GM19328 (cell line): ENCODE measurements around the gene SLMAP.

Experiments
- ATAC-seq: cut with Tn5 transposase; IDR thresholded peaks from one replicate; pipeline ENCODE4 v1.9.1; 2021; ENCODE audit warnings: mild to moderate bottlenecking, moderate library complexity; ENCODE audit not compliant: unreplicated experiment

SLMAP gene

DNA sequence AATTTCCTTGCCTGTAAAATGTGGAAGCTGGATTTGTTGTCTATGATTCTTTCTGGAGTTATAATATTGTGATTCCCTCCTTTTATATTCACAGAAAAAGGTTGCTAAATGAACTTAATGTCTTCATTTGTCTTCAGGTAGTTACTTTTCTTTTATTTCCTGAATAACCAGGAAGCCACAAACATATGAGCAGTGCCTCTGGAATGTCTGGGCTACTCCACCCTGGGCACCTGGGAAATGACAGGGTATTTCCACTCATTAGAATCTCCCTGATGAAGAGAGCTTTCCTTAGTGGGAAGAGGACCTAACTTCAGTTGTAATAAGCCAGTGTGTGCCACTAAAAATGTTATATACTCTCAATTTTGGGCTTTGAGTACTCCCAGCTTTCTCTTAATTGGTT is 3.8 kb upstream of the SLMAP start:
- no peak for ATAC-seq

- ATAC-seq, result no peak
Measured at GRCh38 chr3:57753016-57753415, 3.1 kb upstream of the SLMAP start.

DNA sequence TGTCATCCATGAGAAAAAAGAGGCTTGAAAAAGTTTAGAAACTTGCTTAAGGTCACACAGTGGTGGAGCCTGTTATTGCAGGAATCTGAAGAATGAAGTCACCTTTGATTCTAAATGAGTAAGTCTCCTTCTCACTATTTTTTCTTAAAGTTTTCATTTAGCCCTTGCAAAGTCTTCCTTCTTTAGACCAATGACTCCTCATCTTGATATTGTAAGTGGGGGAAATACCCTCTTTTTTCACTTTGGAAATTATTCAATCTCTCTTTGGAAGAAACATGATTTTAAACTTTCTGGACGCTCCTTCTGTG is 787 bp upstream of the SLMAP start:
- no peak for ATAC-seq

- peak; percentile 20 for ATAC-seq
Measured at GRCh38 chr3:57756528-57757401, 656 bp downstream of the SLMAP start.

- ATAC-seq, result no peak
Measured at GRCh38 chr3:57757642-57758297, 1.7 kb downstream of the SLMAP start.

- ATAC-seq, result no peak
Measured at GRCh38 chr3:57758686-57759085, 2.6 kb downstream of the SLMAP start.

- ATAC-seq, result no peak
Measured at GRCh38 chr3:57764794-57765193, 8.7 kb downstream of the SLMAP start.

DNA sequence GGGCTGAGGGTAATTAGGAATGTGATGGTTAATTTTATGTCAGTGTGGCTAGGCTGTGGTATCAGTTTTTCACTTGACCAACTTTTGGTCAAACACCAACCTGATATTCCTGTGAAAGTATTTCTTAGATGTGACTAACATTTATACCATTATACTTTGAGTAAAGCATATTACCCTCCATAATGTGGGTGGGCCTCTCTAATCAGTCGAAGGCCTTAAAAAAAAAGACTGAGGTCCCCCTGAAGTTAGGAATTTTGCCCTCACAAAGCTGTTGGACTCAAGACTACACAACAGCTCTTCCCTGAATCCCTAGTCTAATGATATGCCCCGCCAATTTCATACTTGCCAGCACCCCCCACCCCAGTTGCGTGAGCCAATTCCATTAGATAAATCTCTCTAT is 12.5 kb downstream of the SLMAP start:
- ATAC-seq, result no peak

DNA sequence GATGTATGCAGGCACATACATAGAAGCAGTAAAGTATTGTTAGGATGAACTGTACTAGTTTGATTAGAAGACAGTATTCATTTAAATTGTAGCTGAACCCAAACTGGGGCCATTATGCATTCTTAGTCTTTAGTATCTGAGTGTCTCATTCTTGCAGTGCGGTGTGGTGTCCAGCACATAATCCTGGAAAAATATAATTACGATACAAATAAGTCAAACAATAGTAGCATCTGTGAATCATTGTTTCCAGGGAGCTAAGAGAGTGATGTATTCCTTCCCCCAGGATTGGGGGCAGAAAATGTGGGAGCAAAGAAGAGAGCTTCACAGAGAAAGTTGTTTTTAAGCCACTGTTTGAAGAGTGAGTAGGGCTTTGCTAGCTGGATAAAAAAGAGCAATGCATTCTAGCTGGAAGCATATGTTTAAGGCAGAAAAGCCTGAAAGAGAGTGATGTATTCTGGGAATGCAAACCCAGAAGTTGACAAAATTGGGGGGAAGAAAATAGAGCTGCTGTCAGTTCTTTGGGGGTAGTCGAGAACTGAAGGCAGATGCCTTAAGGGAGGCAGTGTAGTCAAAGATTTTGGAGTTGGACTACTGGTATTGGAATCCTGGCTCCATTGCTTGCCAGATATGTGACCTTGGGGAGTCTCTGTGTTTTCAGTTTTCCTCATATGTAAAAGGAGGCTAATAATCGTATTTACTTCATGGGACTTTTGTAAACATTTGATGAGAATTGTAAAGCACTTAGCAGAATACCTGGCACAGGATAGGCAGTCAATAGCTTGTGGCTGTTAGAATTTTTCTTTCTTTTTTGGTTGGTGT is 14.1 kb downstream of the SLMAP start:
- ATAC-seq, result no peak

DNA sequence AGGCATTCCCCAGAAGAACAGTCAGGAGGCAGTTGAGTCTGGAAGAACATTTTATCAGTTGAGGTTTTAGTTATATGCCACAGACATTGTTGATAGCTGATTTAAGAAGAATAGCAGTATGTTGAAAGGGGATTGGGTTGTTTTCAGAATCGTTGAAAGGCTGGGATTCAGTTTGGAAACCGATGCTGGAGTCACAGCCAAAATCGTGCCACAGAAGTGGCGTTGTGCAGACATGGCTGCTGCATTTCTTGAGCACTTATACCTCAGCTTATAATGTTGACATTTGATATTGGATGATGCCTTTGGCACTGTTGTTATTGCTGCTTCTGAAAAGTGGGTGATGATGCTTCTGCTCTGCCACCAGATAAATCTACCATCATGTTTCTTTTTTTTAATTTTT is 16.1 kb downstream of the SLMAP start:
- ATAC-seq, result no peak

DNA sequence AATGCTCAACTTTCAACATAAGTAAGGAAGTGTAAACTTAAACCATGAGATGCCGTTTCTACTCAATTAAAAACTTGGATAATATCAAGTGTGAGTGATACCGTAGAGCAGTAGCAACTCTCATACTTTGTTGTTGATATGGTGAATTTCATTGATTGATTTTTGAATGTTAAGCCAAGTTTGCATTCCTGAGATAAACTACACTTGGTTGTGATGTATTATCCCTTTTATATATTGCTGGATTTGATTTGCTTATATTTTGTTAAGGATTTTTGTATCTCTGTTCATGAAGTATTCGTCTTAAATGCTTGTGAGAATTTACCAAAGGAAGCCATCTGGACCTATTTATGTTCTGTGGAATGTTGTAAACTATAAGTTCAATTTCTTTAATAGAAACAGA is 21.7 kb downstream of the SLMAP start:
- no peak for ATAC-seq

GRCh38 chr3:57778494-57778893 is 22.4 kb downstream of the SLMAP start:
- no peak for ATAC-seq

GRCh38 chr3:57779666-57780065 is 23.6 kb downstream of the SLMAP start:
- ATAC-seq, result no peak

DNA sequence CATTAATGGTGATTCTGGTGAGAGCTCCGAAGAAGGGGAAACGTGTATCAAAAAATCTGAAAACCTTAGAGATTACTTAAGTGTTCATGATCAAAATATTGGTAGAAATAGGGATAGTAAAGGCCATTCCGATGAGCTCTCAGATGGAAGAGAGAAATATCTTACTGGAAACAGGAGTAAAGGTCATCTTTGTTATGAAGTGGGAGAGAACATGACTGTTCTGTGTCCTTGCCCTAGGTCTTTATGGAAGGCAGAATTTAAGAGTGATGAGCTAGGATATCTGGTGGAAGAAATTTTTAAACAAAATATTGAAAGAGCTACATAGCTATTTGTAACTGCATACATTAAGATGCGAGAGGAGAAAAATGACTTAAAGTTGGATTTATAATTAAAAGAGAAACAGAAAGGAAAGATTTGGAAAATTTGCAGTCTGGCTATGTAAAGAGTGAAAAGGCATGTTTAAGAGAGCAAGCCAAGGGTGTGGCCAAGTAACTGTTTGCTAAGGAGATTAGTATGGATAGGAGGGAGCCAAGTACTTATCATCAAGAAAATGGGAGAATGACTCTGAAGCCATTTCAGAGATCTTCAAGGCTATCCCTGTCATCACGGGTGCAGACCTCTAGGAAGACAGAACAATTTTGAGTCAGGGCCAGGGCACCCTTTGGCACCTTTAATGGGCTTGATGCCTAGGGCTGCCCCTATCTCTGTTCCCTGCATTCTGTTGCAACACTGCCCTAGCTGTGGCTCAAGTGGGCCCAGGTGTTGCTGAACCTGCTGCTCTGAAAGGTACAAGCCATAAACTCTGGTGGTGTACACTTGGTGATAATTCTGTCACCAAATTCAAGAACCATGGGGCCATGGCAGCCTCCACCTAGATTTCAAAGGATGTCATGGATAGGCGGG is 27.3 kb downstream of the SLMAP start:
- ATAC-seq, result no peak

GRCh38 chr3:57784089-57784735 is 28.1 kb downstream of the SLMAP start:
- ATAC-seq, result no peak

DNA sequence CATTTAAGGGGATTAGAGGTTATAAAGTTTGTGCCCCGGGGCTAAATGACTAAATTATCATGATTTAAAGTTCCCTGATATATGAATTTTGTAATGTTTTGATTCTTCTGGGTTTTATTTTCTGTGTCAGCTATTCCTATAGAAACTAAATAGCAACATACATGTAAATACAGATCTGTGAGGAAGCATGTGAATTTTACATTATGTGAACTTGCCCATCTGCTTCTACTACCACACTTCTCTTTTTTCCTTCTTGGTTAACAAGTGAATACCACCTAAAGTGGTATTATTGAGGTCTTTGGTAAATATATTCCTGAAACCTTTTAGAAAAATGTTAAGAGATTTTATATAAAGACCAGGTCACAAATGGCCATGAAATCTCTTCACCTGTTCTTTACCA is 29.3 kb downstream of the SLMAP start:
- no peak for ATAC-seq

GRCh38 chr3:57787867-57788623 is 31.9 kb downstream of the SLMAP start:
- peak; percentile 86 for ATAC-seq

DNA sequence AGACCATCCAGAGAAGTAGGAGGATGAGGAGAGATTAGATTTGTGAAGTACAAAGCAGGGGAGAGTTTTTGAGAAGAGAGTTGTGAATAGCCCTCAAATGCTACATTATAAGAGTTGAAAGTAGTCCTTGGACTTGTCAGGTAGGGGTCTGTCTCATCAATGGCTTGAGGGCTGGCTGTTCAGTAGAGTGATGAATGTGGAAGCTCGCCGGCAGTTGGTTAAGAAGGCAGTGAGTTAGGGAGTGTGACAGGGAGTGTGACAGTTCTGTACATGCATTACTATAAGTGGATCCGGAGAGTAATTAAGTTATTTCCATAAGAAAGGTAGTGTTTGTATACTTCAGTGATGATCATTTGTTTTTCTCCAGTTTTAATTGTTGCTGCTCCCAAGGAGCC is 32.5 kb downstream of the SLMAP start:
- no peak for ATAC-seq

DNA sequence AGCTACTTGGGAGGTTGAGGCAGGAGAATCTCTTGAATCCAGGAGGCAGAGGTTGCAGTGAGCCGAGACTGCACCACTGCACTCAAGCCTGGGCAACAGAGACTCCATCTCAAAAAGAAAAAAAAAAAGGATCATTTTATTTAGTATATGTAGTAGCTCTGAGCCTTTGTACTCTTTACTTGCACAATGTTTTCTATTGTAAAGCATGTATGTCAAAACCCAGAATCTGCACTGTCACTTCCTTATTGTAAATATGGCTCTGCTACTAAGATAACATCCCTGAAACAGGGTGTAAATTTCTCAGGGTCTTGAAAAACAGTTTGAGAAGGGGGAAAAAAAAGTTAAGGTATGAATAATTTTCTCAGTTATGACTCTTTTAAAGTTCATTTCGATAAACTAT is 35.1 kb downstream of the SLMAP start:
- no peak for ATAC-seq

GRCh38 chr3:57792198-57792597 is 36.1 kb downstream of the SLMAP start:
- ATAC-seq, result no peak
